ENCODE measurements around the gene LAMTOR3. TPM values are rescaled to one million over a fixed set of nuclear protein-coding genes. Genes with fewer than 3 reads are reported as not detected.

The LAMTOR3 gene
- total RNA-seq, 1 donor from 2014 or later, result 96.7 TPM

DNA sequence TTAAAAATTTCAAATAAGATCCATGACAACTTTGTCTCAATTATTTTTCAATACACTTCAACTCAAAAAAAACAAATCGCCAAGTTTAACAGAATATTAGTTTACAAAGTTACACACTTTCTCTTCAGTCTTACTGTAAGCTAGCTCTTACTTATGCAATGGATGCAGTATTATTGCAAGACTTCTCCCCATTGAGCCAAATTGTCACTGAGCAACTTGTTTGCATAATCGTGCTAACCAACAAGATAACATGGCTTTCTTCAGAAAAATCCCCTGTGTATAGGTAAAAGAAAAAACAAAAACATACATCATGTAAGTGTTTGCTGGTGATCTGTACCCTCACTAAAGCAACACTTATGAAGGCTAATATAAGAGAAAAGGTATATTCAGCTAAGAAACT is 33.3 kb upstream of the LAMTOR3 start:
- H3K79me2 ChIP-seq (ENCODE audit: low read depth), result peaks cover 46% of the 10 kb centered on the region

DNA sequence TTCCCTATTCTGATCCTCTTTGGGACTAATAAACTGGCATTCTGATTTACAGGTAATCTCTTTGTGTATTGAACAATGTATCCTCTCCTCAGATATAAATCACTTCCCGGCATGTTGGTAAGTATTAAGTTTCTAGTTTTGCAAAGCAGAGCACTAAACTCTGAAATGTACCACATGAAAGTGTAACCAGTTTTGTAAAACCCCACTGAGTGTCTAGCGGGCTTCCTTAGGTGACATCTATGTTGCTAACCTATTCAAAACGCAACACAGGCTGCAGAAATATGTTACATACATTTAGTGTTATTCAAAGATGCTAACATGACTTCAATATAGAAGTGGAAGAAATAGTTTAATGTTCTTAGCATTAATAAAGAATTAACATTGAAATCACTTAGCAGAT is 26.9 kb upstream of the LAMTOR3 start:
- H3K4me1 ChIP-seq, result no peaks in the 10 kb centered on the region
- H3F3A ChIP-seq (ENCODE audit: low read depth), result no peaks in the 10 kb centered on the region
- Mint-ChIP-seq H3K4me1 (no peaks in the 10 kb centered on the region), H3K4me3 (no peak overlapping the region), H3K36me3 (peaks cover 21% of the 10 kb centered on the region), H3K27me3 (ENCODE audit: insufficient read depth, low read depth) (no peaks in the 10 kb centered on the region), H3K9me3 (no peaks in the 10 kb centered on the region), H3K27ac (no peak overlapping the region)
- no peak for DNase-seq (ENCODE audit: low spot score)
- peaks cover 3% of the 10 kb centered on the region for H3K79me2 ChIP-seq (ENCODE audit: low read depth)
- no peaks in the 10 kb centered on the region for H3K27me3 ChIP-seq
- no peak overlapping the region for H3K4me3 ChIP-seq
- no peak overlapping the region for H2AFZ ChIP-seq (replicated peaks)
- no peak overlapping the region for H3K9ac ChIP-seq
- no peaks in the 10 kb centered on the region for H3K9me3 ChIP-seq (ENCODE audit: low read depth)
- no peak overlapping the region for H3K27ac ChIP-seq
- no peaks in the 10 kb centered on the region for H4K20me1 ChIP-seq (ENCODE audit: low read depth)
- TF ChIP-seq EZH2 (IDR thresholded peaks at IDR 0.05), result no peak
- TF ChIP-seq EZH2phosphoT487 (IDR thresholded peaks at IDR 0.05), result no peak
- TF ChIP-seq, protein P1, sequence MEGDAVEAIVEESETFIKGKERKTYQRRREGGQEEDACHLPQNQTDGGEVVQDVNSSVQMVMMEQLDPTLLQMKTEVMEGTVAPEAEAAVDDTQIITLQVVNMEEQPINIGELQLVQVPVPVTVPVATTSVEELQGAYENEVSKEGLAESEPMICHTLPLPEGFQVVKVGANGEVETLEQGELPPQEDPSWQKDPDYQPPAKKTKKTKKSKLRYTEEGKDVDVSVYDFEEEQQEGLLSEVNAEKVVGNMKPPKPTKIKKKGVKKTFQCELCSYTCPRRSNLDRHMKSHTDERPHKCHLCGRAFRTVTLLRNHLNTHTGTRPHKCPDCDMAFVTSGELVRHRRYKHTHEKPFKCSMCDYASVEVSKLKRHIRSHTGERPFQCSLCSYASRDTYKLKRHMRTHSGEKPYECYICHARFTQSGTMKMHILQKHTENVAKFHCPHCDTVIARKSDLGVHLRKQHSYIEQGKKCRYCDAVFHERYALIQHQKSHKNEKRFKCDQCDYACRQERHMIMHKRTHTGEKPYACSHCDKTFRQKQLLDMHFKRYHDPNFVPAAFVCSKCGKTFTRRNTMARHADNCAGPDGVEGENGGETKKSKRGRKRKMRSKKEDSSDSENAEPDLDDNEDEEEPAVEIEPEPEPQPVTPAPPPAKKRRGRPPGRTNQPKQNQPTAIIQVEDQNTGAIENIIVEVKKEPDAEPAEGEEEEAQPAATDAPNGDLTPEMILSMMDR (IDR thresholded peaks at IDR 0.05), result no peak
- H3K36me3 ChIP-seq, result peaks cover 10% of the 10 kb centered on the region
- H3K4me2 ChIP-seq, result no peak overlapping the region

More for the DNA sequence above, 33.3 kb upstream of the LAMTOR3 start:
- H2AFZ ChIP-seq (replicated peaks), result no peak overlapping the region
- Mint-ChIP-seq H3K4me3 (no peak overlapping the region), H3K4me1 (no peaks in the 10 kb centered on the region), H3K36me3 (peaks cover 15% of the 10 kb centered on the region), H3K27me3 (ENCODE audit: insufficient read depth, low read depth) (no peaks in the 10 kb centered on the region), H3K9me3 (peaks cover 4% of the 10 kb centered on the region), H3K27ac (no peak overlapping the region)
- TF ChIP-seq EZH2phosphoT487 (IDR thresholded peaks at IDR 0.05), result no peak
- no peak for TF ChIP-seq EZH2 (IDR thresholded peaks at IDR 0.05)
- TF ChIP-seq, protein P1 (IDR thresholded peaks at IDR 0.05), result no peak
- H3K27ac ChIP-seq, result no peak overlapping the region
- no peak overlapping the region for H3K9ac ChIP-seq
- no peak overlapping the region for H3K4me2 ChIP-seq
- H3K36me3 ChIP-seq, result peaks cover 9% of the 10 kb centered on the region
- DNase-seq (ENCODE audit: low spot score), result no peak
- peaks cover 3% of the 10 kb centered on the region for H4K20me1 ChIP-seq (ENCODE audit: low read depth)
- H3K27me3 ChIP-seq, result no peaks in the 10 kb centered on the region
- H3K4me1 ChIP-seq, result no peaks in the 10 kb centered on the region
- no peaks in the 10 kb centered on the region for H3F3A ChIP-seq (ENCODE audit: low read depth)
- H3K9me3 ChIP-seq (ENCODE audit: low read depth), result no peaks in the 10 kb centered on the region
- no peak overlapping the region for H3K4me3 ChIP-seq

DNA sequence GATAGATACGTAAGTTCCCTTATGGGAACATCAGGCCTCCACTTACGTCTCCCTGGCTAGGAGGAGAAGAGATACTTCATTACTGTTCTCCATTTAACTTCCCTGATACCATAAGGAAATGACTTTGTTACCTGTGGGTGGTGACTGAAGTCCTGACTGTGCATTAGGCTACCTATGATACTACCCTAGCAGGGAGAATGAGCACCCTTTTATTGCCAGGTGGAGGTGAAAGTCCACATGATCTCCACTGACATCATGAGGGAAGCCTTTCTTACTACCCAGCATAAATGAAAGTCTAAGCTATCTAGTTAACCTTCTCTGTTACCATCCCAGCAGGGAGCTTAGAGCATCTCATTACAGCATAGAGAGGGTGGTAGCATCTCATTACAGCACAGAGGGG is 24.4 kb upstream of the LAMTOR3 start:
- no peaks in the 10 kb centered on the region for H3K9me3 Mint-ChIP-seq
- no peak for TF ChIP-seq EZH2 (IDR thresholded peaks at IDR 0.05)
- TF ChIP-seq EZH2phosphoT487 (IDR thresholded peaks at IDR 0.05), result no peak
- TF ChIP-seq, protein P1 (IDR thresholded peaks at IDR 0.05), result no peak
- Histone ChIP-seq H3K36me3 (peaks cover 19% of the 10 kb centered on the region), H3K9ac (no peak overlapping the region), H3K4me1 (no peaks in the 10 kb centered on the region), H2AFZ (replicated peaks) (no peak overlapping the region), H3K27me3 (no peaks in the 10 kb centered on the region), H3K79me2 (ENCODE audit: low read depth) (no peaks in the 10 kb centered on the region), H3K4me3 (no peak overlapping the region), H3F3A (ENCODE audit: low read depth) (no peaks in the 10 kb centered on the region), H4K20me1 (ENCODE audit: low read depth) (no peaks in the 10 kb centered on the region), H3K27ac (no peak overlapping the region), H3K9me3 (ENCODE audit: low read depth) (no peaks in the 10 kb centered on the region), H3K4me2 (no peak overlapping the region)
- H3K36me3 Mint-ChIP-seq, result peaks cover 29% of the 10 kb centered on the region
- H3K27ac Mint-ChIP-seq, result no peak overlapping the region
- no peaks in the 10 kb centered on the region for H3K27me3 Mint-ChIP-seq (ENCODE audit: insufficient read depth, low read depth)
- H3K4me1 Mint-ChIP-seq, result no peaks in the 10 kb centered on the region
- H3K4me3 Mint-ChIP-seq, result no peak overlapping the region
- no peak for DNase-seq (ENCODE audit: low spot score)

All from neural progenitor cell (in vitro differentiated cells).